GM18502 (cell line): ENCODE results near the gene PLA2G4E.

Experiments used
- ATAC-seq: cut with Tn5 transposase; IDR thresholded peaks from one replicate; pipeline ENCODE4 v1.9.1; 2021; ENCODE audit warnings: mild to moderate bottlenecking; ENCODE audit not compliant: unreplicated experiment, poor library complexity

PLA2G4E gene

DNA sequence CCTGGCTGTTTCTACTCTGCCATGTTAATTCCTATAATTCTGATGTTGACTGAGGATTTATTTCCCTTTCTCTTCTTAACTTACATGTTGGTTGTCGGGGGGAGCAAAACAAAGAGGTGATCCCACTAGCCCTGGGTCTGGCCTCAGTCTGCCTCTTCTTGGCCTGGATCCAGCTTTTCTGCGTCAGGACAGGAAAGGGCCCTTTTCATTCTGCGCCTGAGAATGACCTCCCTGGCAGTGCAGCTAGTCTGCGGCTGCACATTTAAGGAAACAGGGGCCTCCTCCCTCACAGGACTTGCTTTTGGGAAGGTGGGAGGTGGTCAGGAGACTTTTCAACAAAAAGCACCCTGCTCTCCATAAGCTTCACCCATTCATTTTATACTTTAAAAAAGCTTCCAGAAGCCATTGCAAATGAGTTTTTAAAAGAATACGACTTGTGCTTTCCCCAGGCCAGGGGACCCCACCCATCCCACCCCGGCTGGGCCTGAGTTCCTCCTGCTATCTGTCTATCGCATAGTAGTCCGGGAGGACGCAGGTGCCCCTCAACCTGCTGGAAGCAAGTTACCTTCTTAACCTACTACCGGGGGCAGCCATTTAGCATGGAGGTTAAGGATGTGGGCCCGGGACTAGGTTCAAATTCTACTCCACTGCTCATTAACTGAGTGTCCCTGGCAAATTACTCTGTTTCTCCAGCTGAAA, 27.2 kb downstream of the PLA2G4E start:
- no peak for ATAC-seq

DNA sequence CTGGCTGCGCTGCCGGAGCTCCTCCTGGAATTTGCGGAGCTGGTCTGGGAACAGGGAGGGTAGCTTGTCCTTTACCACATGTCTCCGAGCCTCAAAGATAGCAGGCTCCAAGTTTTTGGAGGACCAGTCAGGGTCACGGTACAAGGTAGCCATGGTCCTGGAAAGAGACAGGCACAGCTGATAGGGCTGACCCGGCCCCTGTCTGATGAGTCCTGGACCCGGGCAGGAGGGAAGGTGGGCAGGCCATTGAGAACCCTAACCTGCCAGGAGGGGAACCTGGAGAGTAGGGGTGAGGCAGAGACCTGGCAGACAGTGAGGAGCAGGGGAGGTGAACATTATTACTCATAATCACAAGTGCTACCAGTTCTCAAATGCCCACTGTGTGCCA, 28.0 kb downstream of the PLA2G4E start:
- no peak for ATAC-seq

DNA sequence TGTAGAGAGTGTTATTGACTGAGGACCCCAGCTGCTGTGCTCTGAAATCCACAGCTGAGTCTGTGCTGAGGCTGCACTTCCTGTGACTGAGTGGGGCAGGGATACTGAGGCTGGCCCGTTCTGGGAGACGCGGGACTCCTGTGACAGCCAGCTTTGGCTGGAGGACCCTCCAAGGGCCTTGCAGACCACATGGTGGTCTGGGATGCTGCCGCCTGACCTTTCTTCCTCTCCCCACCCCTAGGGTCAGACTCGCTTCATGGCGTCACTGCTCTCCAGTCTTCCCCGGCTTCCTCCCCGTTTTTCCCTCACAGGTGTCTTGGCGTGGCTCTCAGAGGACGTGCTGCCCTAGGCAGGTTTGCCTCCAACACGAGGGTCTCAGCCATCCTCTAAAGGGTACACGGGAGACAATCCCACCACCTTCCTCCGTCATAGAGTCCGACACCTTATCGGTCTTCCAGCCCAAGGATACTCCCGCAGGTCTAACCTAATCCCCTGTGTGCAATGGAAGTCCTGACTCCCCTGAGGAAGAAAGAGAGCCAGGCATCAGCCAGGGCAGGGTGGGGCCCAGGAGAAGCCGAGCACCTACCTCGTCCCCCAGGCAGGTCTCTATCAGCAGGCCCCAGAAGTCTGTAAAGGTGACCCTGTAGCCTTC, 28.6 kb downstream of the PLA2G4E start:
- no peak for ATAC-seq

DNA sequence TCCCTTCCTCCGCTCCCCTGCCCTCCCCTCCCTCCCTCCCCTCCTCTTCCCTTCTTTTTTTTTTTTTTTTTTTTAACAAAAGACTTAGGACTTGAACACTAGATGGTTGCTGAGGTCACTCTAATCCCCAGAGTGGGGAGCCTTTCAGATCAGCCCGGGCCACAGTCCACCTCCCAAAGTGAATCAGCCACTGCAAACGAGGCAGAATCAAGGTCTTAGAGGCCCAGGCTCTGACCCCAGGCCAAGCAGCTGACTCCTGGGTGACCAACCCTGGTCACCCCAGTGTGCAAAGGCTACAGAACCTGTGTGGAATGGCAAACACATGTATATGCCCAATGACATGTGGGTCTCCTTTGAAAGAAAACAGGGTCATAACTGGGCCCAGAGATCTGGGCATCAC, 30.2 kb downstream of the PLA2G4E start:
- no peak for ATAC-seq

DNA sequence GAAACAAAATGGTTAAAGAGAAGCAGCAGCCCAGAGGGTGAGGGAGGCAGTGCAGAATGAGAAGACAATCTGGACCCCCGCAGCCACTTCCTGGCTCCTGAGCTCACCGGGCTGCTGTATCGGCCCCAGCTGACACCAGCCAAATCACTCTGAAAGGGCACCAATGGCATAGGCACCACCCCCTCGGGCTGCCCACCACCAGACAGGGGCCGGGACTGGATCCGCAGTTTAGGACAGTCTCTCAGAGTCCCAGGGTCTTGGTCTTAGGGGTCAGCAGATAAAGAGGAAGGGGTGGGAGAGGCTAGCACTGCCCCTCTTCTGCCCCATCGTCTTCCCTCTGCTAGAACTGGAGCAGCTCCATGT, 30.6 kb downstream of the PLA2G4E start:
- no peak for ATAC-seq

DNA sequence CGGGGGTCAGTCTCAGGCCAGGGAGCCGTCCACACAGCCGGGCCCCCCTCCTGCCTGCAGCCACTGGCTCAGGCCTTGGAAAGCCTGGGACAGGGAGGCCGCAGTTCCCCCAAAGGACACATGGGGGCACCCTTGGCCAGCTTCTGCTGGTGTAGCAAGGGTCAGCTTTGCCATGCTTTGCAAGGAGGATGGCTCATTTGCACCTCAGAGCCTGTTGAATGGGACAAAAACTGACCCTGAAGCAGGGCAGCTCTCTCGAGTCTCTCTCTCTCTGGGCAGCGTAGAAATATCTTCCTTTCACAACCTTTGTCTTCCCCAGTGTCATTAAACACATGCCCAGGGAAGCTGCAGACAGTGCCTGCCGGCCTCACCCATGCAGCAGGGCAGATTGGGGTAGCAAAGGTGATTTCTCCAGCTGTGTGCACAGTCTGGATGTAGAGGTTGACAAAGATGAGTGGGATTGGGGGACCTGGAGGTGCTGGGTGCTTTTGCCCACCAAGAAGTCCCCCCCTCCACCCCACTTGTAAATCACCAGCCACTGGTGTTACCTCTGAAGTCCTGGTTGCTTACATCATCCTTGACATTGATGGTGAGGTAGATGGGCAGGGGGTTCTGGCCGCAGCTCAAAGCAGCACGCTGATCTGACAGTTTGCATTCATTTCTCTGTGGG, 31.1 kb downstream of the PLA2G4E start:
- ATAC-seq: peak; percentile 62

DNA sequence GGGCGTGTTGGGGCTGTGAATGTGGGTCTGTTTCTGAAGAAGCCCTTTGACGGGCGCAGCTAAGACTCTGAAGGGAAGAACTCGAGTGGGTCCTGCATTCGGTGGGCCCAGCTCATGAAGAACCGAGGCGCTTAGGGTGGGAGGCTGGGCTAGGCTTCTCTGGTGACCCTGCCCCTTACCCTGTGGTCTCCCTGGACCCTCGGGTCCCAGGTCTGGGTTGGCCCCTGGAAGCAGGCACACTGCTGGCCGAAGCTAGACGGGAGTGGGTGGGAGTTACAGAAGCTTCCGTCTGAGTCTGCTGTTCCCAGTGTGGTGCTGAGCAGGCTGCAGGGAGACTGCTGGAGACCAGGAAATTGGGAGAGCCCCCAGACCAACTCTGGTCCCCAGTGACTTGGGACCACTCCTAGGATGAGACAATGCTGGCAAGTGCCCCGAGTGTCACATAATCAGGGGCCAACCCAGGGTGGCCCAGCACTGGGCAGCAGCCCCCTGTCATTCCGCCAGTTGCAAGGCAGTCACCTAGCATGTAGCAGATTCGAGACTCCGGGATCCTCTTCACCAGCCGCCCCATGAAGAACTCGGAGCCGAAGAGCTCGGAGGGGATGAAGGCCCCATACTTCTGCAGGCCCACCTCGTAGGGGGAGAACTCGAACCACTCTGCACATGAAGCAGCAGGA, 31.8 kb downstream of the PLA2G4E start:
- no peak for ATAC-seq

DNA sequence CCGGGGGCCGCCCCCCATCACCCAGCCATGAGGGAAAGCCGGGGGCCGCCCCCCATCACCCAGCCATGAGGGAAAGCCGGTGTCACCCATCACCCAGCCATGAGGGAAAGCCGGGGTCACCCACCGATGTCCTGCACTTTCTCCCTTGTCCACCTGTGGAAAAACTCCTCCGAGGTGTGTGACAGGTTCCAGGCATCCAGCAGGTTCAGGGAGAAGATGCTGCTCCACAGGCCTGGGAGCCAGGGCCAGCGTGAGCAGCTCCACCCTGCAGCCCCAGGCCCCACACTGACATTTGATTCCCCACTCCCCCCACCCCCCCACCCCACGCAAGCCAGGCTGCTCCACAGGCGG, 32.9 kb downstream of the PLA2G4E start:
- ATAC-seq: no peak

DNA sequence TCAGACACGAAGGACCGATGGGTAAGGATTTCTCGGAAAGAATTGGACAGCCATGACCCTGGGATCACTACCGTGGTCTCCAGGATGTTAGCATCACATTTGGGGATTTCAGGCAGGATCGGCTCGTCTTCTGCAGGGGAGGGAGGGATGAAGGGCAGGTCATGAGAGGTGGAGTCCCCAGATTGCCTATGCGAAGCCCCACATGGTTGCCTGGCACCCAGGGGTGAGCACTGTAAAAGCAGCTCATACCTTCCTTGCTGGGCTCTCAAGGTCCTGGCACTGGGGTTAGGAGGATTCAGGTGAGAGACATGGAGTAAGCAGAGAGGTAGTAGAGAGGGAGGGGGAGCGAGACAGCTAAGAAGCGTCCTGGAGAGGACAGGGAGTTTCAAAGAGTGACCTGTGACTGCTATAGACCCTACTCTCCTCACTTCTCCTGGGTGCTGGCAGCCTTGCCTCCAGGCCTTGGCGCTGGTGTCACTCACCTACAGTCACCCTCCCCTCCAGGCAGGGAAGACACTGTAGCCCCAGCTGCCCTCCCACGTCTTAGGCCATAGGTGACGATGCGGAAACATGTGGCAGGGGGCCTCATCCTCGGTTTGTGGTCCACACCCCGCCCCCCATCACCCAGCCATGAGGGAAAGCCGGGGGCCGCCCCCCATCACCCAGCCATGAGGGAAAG, 33.5 kb downstream of the PLA2G4E start:
- no peak for ATAC-seq

DNA sequence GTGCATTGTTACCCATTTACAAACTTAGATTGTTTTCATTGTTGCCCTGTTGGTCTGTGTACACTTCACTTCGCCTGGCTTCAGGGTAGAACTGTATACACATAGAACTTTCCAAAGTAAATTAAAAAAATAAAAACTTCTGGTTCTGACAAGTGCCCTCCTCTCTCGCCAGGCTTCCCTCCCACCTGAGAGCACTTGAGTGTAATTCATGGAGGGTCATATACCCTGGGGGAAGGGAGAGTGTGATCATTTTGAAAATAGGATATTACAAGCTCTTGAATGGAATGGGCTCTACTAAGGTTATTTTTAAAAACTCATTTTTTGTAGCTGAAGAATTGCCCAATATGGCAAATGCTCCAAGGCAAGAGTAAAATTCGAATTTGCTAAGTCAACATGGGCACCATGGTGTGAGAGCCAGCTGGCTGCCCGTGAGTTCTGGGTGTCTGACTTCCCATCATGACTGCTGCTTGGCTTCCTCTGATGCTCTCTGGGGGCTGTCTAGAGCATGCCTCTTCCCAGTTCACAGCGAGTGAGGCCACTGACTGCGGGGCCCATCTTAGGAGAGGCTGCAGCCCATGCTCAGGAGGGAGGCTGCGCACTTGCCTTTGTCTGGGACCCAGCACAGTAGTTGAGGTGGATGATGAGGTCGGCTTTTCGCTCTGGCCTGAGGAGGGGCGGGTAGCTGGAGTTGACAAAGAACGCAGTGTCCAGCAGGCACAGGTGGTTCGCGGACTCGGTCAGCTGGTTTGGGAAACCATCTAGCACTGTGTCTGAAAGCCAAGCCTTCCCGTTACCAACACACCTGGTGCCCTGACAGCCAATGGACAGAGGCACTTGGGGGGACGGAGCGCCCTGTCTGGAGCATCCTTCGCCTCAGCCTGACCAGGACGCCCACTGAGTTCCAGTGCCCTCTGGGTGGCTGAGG, 35.3 kb downstream of the PLA2G4E start:
- no peak for ATAC-seq

DNA sequence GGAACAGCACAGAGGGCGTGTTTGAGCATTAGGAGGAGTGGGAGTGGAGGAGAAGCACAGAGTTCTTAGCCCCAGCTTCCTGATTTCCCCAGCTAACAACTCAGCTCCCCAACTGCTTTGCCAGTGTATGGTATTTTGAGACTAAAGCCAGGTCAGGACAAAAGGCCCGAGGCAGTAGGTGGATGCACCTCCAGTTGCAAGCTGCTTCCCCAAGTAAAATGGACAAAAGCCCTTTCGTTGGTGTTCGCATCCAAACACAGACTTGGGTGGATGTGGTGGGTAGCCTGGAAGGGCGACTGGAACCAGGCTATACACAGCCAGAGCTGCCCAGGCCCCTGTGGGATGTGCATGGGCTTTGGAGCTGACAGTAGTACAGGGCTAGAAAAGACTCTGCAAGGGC, 36.2 kb downstream of the PLA2G4E start:
- no peak for ATAC-seq

DNA sequence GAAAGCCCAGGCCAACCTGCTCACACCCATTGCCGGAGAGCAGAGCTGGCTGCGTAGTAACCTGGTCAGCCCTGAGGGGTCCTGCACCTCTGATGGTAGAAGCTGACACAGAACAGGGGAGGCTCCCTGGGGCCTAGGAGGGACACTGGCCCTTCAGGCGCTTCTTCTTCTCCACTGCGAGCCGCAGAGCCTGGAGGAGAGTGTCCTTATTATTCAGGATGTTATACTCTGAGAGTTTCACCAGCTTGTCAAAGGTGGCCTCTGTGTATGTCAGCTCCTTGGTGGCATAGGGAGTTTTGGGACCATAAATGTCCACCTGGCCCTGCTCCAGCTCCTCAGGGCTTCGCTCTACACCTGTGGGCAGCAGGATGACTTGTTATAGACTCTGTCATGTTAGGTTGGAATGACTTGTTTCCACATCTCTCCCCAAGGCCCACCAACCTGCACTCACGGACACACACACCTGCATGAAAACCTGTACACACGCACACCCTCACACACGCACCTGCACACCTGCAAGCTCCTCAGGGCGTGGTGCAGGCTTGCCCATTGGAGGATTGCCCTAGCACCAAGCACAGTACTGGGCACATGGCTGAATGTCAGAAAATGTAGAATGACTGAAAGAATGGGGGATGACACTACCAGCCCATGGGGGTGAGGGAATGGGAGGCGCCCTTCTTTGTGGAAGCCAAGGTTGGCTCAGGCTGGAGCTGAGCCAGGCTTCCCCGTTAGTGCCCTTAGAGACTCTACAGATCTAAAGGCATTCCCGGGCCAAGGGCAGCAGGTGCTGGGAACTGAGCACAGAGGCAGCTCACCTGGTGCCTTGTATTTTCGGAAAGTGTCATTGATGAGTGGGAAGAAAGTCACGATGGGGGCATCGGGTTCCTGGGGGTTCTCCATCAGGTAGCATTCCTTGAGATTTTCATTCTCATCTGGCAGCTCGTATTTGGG, 36.9 kb downstream of the PLA2G4E start:
- ATAC-seq: no peak

DNA sequence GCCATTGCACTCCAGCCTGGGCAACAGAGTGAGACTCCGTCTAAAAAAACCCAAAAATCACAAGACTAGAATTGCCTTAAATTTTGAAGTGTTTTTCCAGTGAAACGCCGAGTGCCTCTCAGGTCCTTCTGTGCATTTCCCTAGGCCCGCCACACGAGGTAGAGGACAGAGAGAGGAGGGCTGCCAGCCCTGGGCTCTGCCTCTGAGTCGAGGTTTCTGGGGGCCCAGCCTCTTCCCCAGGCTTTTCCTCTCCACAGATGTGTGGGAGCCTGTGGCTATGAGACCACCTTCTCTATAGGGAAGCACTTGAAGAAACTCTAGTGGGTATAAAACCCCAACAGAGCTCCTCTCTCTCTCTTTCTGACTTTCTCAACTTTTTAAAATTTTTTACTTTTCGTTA, 37.6 kb downstream of the PLA2G4E start:
- ATAC-seq: no peak

DNA sequence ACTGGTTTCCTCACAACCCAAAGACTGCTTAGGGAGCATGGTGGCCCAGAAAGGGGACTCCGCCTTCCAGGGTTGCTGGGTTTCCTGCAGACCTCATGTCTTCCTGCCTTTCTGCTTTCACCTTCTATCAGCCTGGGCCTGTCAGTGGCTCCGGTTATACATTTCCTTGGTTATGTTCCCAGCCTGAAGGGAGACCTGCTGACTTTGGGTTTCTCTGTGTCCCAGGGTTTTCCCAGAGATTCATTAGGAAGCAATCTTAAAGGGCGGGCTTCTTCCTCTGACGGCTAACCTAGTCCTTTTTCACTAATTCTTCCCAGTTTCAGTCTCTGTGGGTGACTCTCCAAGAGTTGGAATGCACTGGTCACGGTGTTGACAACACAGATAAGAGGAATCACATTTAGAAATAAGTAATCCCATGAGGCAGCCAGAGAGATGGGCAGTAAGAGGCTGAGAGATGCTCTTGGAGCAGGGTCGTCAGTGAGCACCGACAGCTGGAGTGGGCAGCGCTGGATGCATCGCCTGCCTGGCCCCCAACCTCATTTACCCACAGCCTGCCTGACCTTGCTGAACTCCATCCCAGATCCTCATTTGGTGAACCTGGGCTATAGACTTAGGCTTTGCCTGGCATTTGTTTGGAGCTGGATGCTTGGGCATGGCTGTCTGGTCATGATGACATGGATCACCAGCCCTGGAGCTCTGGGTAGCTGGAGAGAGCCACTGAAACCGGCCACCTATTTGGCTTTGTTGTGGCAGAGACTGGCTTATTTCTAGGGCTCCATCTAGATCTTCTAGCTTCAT, 38.5 kb downstream of the PLA2G4E start:
- ATAC-seq: no peak

DNA sequence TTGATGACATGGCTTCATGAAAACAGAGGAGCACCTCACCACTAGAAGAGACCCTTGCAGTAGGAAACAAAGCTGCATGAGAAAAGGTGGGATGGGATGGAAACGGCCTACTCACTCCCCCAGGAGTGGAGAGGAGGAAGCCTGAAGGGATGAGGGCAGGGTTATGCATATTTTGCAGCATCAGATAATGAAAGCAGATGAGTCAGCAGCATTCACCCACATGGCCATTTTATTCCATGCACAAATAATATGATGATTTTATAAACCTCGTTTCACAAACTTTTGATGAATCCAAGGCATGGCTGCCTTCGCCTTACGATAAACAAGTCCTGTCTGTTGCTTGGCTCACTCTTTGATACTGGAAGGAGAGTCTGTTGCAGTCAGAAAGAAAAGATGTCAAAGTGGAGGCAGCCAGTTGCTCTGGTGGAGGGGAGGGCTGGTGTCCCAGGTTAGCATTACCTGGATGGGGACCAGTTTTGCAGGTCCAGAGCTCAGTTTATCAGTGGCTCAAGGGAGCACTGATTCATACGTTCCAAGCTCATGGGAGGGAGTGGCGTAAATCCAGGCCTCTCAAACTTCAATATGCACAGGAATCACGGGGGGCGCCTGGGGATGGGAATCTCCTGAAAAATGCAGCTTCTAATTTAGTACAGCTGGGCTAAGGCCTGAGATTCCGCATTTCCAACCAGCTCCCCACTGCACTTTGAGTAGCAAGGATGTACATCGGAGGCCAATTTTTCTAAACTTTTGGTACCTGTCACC, 39.3 kb downstream of the PLA2G4E start:
- no peak for ATAC-seq

DNA sequence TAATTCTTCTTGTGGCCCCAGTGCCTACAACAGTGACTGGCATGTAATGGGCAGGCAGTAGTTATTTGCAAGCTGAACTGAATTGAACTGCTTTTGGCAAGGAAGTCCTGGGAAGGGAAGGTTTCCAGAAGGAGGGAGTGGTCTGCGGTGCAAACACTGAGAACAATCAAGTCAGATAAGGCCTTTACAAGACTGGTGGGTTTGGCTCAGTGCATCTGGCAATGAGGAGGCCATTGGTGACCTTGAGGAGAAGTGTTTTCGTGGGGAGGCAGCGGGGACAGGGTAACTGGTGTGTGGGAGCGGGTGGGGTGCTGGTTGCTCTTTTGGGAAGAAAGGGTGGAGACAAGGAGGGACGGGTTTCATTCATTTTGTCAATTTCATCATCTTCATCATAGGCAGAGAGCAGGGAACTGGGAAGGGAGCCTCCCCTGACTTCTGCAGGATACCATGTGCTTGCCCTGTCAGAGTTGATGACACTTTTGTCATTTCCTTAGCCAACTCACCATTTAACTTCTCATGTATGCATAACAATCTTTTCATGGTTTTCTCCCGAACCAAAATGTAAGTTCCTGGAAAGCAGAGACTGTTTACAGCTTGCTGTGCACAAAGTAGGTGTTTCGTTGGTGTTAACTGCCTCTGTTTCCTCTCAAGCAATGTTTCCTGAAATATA, 40.1 kb downstream of the PLA2G4E start:
- no peak for ATAC-seq
